Measurements from ENCODE around the gene CTNNA2. TPM values are rescaled to one million over a fixed set of nuclear protein-coding genes. Genes with fewer than 3 reads are reported as not detected.

The CTNNA2 gene
- total RNA-seq, 1 experiment from 2014 or later = 5.5 TPM

DNA sequence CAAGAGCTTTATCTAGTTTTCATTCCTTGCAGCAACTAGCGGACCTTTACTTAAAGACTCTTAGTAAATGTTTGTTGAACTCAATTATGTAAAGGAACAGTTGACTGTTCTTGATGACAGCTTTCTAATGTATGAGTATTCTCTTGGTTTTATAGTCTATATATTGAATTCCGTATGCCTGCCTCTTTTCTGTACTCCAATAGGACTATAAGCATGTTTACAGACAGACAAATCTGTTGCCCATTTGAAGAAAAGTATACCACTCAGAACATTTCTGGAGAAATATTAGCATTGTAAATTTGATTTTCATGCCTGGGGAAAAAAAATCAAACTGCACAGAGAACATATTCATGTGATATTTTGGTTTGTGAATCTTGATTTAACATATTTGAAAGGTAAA lies 682.2 kb downstream of the CTNNA2 start:
- DNase-seq = no peak
- H3K36me3 Mint-ChIP-seq (ENCODE audit: insufficient read depth in 1 of 3, low read depth in 3 of 3) = no peaks in the 10 kb centered on the region; a peak in 1 of 7 replicates
- WGBS (ENCODE audit: extremely low coverage, insufficient read length, low lambda C conversion rate) = no CpG with 5 or more reads among the region's 2 CpGs
- Histone ChIP-seq H4K8ac (replicated peaks; ENCODE audit: insufficient read length, low read depth, low read length) (no peak overlapping the region), H2BK120ac (ENCODE audit: low read depth, low read length, poor library complexity, severe bottlenecking) (no peak overlapping the region), H3K79me1 (ENCODE audit: insufficient read depth, low read depth, low read length, poor library complexity, severe bottlenecking) (no peaks in the 10 kb centered on the region), H3T11ph (ENCODE audit: low read length) (no peak overlapping the region), H2AK5ac (ENCODE audit: insufficient read length, low read length) (no peak overlapping the region), H3K56ac (ENCODE audit: insufficient read length, low read depth, low read length) (no peak overlapping the region), H4K5ac (ENCODE audit: insufficient read length, low read depth, low read length) (no peak overlapping the region), H2BK15ac (ENCODE audit: low read depth, low read length) (no peak overlapping the region), H3K4me2 (ENCODE audit: insufficient read depth, insufficient read length, low read length) (no peak overlapping the region), H2BK20ac (ENCODE audit: low read depth, low read length, poor library complexity, severe bottlenecking) (no peak overlapping the region), H3K27me3 (ENCODE audit: insufficient read depth, low read length) (no peaks in the 10 kb centered on the region), H3K4me1 (ENCODE audit: insufficient read depth, low read length) (no peaks in the 10 kb centered on the region), H3K4ac (ENCODE audit: low read depth, low read length) (no peak overlapping the region), H4K20me1 (ENCODE audit: control insufficient read depth, insufficient read depth, insufficient read length) (no peaks in the 10 kb centered on the region), H3K27ac (ENCODE audit: insufficient read length, low read depth, low read length) (no peak overlapping the region), H3K23me2 (ENCODE audit: insufficient read length, low read depth, low read length, poor library complexity, severe bottlenecking) (no peaks in the 10 kb centered on the region), H3K9ac (ENCODE audit: extremely low read depth, insufficient read length, low read length) (no peak overlapping the region), H4K91ac (ENCODE audit: insufficient read length, low read depth, low read length) (no peak overlapping the region), H3K14ac (ENCODE audit: insufficient read depth, low read length) (no peak overlapping the region), H3K79me2 (ENCODE audit: insufficient read depth, low read length) (no peaks in the 10 kb centered on the region), H2BK5ac (ENCODE audit: insufficient read length, low read length) (no peak overlapping the region), H2AFZ (ENCODE audit: low read length) (no peak overlapping the region), H3K18ac (ENCODE audit: insufficient read length, low read depth, low read length) (no peak overlapping the region), H2BK12ac (ENCODE audit: insufficient read length, low read depth, low read length) (no peak overlapping the region), H3K23ac (ENCODE audit: insufficient read length, low read depth, low read length) (no peak overlapping the region), H3K9me3 (ENCODE audit: control insufficient read depth, low read depth, low read length) (no peaks in the 10 kb centered on the region)
- no peak overlapping the region for H3K4me3 Mint-ChIP-seq
- no peaks in the 10 kb centered on the region for H3K9me3 Mint-ChIP-seq
- no peaks in the 10 kb centered on the region for H3K27me3 Mint-ChIP-seq (ENCODE audit: low read depth)
- TF ChIP-seq, protein P1, sequence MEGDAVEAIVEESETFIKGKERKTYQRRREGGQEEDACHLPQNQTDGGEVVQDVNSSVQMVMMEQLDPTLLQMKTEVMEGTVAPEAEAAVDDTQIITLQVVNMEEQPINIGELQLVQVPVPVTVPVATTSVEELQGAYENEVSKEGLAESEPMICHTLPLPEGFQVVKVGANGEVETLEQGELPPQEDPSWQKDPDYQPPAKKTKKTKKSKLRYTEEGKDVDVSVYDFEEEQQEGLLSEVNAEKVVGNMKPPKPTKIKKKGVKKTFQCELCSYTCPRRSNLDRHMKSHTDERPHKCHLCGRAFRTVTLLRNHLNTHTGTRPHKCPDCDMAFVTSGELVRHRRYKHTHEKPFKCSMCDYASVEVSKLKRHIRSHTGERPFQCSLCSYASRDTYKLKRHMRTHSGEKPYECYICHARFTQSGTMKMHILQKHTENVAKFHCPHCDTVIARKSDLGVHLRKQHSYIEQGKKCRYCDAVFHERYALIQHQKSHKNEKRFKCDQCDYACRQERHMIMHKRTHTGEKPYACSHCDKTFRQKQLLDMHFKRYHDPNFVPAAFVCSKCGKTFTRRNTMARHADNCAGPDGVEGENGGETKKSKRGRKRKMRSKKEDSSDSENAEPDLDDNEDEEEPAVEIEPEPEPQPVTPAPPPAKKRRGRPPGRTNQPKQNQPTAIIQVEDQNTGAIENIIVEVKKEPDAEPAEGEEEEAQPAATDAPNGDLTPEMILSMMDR (conservative IDR thresholded peaks at IDR 0.05) = no peak
- H3K4me1 Mint-ChIP-seq = peaks cover 4 to 6% of the 10 kb centered on the region in 2 experiments; a peak in 3 of 4 replicates
- no peak overlapping the region for H3K27ac Mint-ChIP-seq

Data from H9 (cell line).